GM23338 (cell line): Measurements from ENCODE around the gene HTT. TPM values are rescaled to one million over a fixed set of nuclear protein-coding genes. Genes with fewer than 3 reads are reported as not detected.

Source experiments
- ATAC-seq: fragments of 200-7000 bp; cut with Tn5 transposase; 3 replicates; pipeline ENCODE4 v1.9.1; 2020
- DNase-seq: peaks from one replicate; pipeline ENCODE4 v3.0.0-alpha.2; 2015; ENCODE audit warnings: low spot score
- H2AFZ ChIP-seq: fragments of 200-600 bp; sonication (generic); 2 replicates; pipeline ENCODE4 v1.8.0; 2016; ENCODE audit warnings: antibody characterized with exemption, mild to moderate bottlenecking, moderate library complexity
- H3F3A ChIP-seq: fragments of 200-600 bp; sonication (generic); replicated peaks from 2 replicates; pipeline ENCODE4 v1.8.0; 2017; ENCODE audit warnings: antibody characterized with exemption, mixed run types, low read depth
- H3K27ac ChIP-seq: fragments of 200-600 bp; sonication (generic); 2 replicates; pipeline ENCODE4 v1.6.1; 2016; ENCODE audit warnings: low read depth
- H3K27me3 ChIP-seq: fragments of 200-600 bp; sonication (generic); 2 replicates; pipeline ENCODE4 v1.8.0; 2016; ENCODE audit warnings: mild to moderate bottlenecking, mixed run types, moderate library complexity; ENCODE audit not compliant: insufficient read depth
- H3K36me3 ChIP-seq: fragments of 200-600 bp; sonication (generic); 2 replicates; pipeline ENCODE4 v1.8.0; 2016; ENCODE audit warnings: mild to moderate bottlenecking; ENCODE audit not compliant: insufficient read depth
- H3K4me1 ChIP-seq: fragments of 200-600 bp; sonication (generic); 2 replicates; pipeline ENCODE4 v1.8.0; 2016; ENCODE audit warnings: mild to moderate bottlenecking, moderate library complexity; ENCODE audit not compliant: insufficient read depth
- H3K4me2 ChIP-seq: fragments of 200-600 bp; sonication (generic); 2 replicates; pipeline ENCODE4 v1.7.1; 2017; ENCODE audit warnings: mixed run types
- H3K4me3 ChIP-seq: fragments of 200-600 bp; sonication (generic); 2 replicates; pipeline ENCODE4 v1.6.1; 2016; ENCODE audit warnings: mixed run types
- H3K79me2 ChIP-seq: fragments of 200-600 bp; sonication (generic); replicated peaks from 2 replicates; pipeline ENCODE4 v1.8.0; 2017; ENCODE audit warnings: mild to moderate bottlenecking; ENCODE audit not compliant: insufficient read depth
- H3K9me2 ChIP-seq: fragments of 200-600 bp; sonication (generic); 2 replicates; pipeline ENCODE4 v1.8.0; 2017; ENCODE audit not compliant: insufficient read depth
- H4K20me1 ChIP-seq: fragments of 200-600 bp; sonication (generic); replicated peaks from 2 replicates; pipeline ENCODE4 v1.8.0; 2017; ENCODE audit warnings: mild to moderate bottlenecking; ENCODE audit not compliant: insufficient read depth
- H3K27ac Mint-ChIP-seq: 2 replicates; pipeline ENCODE4 v1.8.0; 2020; ENCODE audit warnings: inconsistent platforms, mild to moderate bottlenecking, moderate library complexity, mixed read lengths
- H3K27me3 Mint-ChIP-seq: 3 replicates; pipeline ENCODE4 v1.8.0; 2022; ENCODE audit warnings: low read depth, mild to moderate bottlenecking, moderate library complexity, mixed read lengths, inconsistent platforms; ENCODE audit not compliant: insufficient read depth, poor library complexity
- H3K36me3 Mint-ChIP-seq: 3 replicates; pipeline ENCODE4 v1.8.0; 2021; ENCODE audit warnings: low read depth, mild to moderate bottlenecking, inconsistent platforms, moderate library complexity, mixed read lengths
- H3K4me1 Mint-ChIP-seq: 3 replicates; pipeline ENCODE4 v1.8.0; 2020; ENCODE audit warnings: mild to moderate bottlenecking, inconsistent platforms, mixed read lengths
- H3K4me3 Mint-ChIP-seq: 3 replicates; pipeline ENCODE4 v1.8.0; 2021; ENCODE audit warnings: moderate library complexity, mild to moderate bottlenecking, inconsistent platforms, mixed read lengths
- H3K9me3 Mint-ChIP-seq: 3 replicates; pipeline ENCODE4 v1.8.0; 2020; ENCODE audit warnings: moderate library complexity, mild to moderate bottlenecking, inconsistent platforms, mixed read lengths
- CREB1 ChIP-seq: fragments of 250-450 bp; sonication (Bioruptor Pico); IDR thresholded peaks from 2 replicates; pipeline ENCODE4 v1.5.0; 2020; ENCODE audit warnings: low read depth, mild to moderate bottlenecking, moderate library complexity
- ETS1 ChIP-seq: IDR thresholded peaks from 2 replicates; pipeline ENCODE4 v1.6.1; 2016; ENCODE audit warnings: antibody characterized with exemption
- EZH2phosphoT487 ChIP-seq: fragments of 200-600 bp; sonication (generic); IDR thresholded peaks from one replicate; pipeline ENCODE4 v1.8.1; 2018; ENCODE audit warnings: antibody characterized with exemption; ENCODE audit not compliant: unreplicated experiment
- JUNB ChIP-seq: IDR thresholded peaks from one replicate; pipeline ENCODE4 v1.6.1; 2016; ENCODE audit warnings: antibody characterized with exemption; ENCODE audit not compliant: unreplicated experiment
- NANOG ChIP-seq: IDR thresholded peaks from 2 replicates; pipeline ENCODE4 v1.6.1; 2016; ENCODE audit warnings: antibody characterized with exemption, borderline replicate concordance
- POLR2AphosphoS5 ChIP-seq: IDR thresholded peaks from 2 replicates; pipeline ENCODE4 v1.6.1; 2016; ENCODE audit warnings: antibody characterized with exemption, low read depth
- ZNF114 ChIP-seq: fragments of 250-450 bp; sonication (Bioruptor Pico); IDR thresholded peaks from 2 replicates; pipeline ENCODE4 v1.5.0; 2020; ENCODE audit warnings: mild to moderate bottlenecking, moderate library complexity
- polyA plus RNA-seq: library from polyadenylated mRNA; unstranded; fragments of >200 nt; fragmentation: Nextera tagmentation; extraction: Ambion mirVana; gene quantifications from 2 replicates; pipeline ENCODE4 v1.2.1, GENCODE V29; 2016
- total RNA-seq: library from RNA; depleted of rRNA; stranded (reverse); fragments of >200 nt; shearing (Covaris generic); gene quantifications from 2 replicates; pipeline ENCODE4 v1.2.3, GENCODE V29; 2014
- TF ChIP-seq, protein P1 (sequence below), 2 experiments: fragments of 200-600 bp in 1 of 2; sonication (generic) in 1 of 2; conservative IDR thresholded peaks; 2 replicates each; pipeline versions ENCODE4 v1.5.1 to v1.6.1; 2016 to 2017; ENCODE audit warnings: antibody characterized with exemption in 2 of 2, low read depth in 2 of 2, mild to moderate bottlenecking in 2 of 2, moderate library complexity in 1 of 2
- TF ChIP-seq, protein P2 (sequence below): fragments of 250-450 bp; sonication (Bioruptor Pico); IDR thresholded peaks from 2 replicates; pipeline ENCODE4 v1.5.0; 2020; ENCODE audit warnings: mild to moderate bottlenecking, moderate library complexity

HTT gene
- total and polyA plus RNA-seq, 2 experiments from 2014 or later: 26.6 to 67.7 TPM

- no peaks in the 10 kb centered on the region for H3K79me2 ChIP-seq
- H3K27me3 Mint-ChIP-seq: peaks cover 7% of the 10 kb centered on the region
Observed at GRCh38 chr4:3029464-3029863, 45.0 kb upstream of the HTT start.

More at GRCh38 chr4:3029464-3029863, 45.0 kb upstream of the HTT start:
- H3K4me2 ChIP-seq: no peak overlapping the region
- no peaks in the 10 kb centered on the region; the same call in 2 of the 3 replicates for H3K4me1 Mint-ChIP-seq
- no peaks in the 10 kb centered on the region for H3K36me3 Mint-ChIP-seq
- H3K27ac Mint-ChIP-seq: no peak overlapping the region
- H3K9me2 ChIP-seq: no peaks in the 10 kb centered on the region
- no peak overlapping the region for H3K4me3 ChIP-seq
- H3K4me3 Mint-ChIP-seq: no peak overlapping the region
- no peaks in the 10 kb centered on the region for H3F3A ChIP-seq
- no peak overlapping the region for H3K27ac ChIP-seq
- DNase-seq: no peak
- no peaks in the 10 kb centered on the region for H3K36me3 ChIP-seq
- no peaks in the 10 kb centered on the region for H3K4me1 ChIP-seq
- H2AFZ ChIP-seq: no peak overlapping the region
- H3K9me3 Mint-ChIP-seq: no peaks in the 10 kb centered on the region
- H3K27me3 ChIP-seq: no peaks in the 10 kb centered on the region
- no peak for TF ChIP-seq NANOG
- no peak for TF ChIP-seq ZNF114 (CRISPR knock-in tag)
- TF ChIP-seq POLR2AphosphoS5: no peak
- no peak for TF ChIP-seq JUNB
- TF ChIP-seq ETS1: no peak
- no peak for TF ChIP-seq EZH2phosphoT487
- no peak for TF ChIP-seq CREB1 (CRISPR knock-in tag)
- TF ChIP-seq, protein P1, sequence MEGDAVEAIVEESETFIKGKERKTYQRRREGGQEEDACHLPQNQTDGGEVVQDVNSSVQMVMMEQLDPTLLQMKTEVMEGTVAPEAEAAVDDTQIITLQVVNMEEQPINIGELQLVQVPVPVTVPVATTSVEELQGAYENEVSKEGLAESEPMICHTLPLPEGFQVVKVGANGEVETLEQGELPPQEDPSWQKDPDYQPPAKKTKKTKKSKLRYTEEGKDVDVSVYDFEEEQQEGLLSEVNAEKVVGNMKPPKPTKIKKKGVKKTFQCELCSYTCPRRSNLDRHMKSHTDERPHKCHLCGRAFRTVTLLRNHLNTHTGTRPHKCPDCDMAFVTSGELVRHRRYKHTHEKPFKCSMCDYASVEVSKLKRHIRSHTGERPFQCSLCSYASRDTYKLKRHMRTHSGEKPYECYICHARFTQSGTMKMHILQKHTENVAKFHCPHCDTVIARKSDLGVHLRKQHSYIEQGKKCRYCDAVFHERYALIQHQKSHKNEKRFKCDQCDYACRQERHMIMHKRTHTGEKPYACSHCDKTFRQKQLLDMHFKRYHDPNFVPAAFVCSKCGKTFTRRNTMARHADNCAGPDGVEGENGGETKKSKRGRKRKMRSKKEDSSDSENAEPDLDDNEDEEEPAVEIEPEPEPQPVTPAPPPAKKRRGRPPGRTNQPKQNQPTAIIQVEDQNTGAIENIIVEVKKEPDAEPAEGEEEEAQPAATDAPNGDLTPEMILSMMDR (conservative IDR thresholded peaks at IDR 0.05; ENCODE audit: low read depth in 2 of 2): no peak
- TF ChIP-seq, protein P2, sequence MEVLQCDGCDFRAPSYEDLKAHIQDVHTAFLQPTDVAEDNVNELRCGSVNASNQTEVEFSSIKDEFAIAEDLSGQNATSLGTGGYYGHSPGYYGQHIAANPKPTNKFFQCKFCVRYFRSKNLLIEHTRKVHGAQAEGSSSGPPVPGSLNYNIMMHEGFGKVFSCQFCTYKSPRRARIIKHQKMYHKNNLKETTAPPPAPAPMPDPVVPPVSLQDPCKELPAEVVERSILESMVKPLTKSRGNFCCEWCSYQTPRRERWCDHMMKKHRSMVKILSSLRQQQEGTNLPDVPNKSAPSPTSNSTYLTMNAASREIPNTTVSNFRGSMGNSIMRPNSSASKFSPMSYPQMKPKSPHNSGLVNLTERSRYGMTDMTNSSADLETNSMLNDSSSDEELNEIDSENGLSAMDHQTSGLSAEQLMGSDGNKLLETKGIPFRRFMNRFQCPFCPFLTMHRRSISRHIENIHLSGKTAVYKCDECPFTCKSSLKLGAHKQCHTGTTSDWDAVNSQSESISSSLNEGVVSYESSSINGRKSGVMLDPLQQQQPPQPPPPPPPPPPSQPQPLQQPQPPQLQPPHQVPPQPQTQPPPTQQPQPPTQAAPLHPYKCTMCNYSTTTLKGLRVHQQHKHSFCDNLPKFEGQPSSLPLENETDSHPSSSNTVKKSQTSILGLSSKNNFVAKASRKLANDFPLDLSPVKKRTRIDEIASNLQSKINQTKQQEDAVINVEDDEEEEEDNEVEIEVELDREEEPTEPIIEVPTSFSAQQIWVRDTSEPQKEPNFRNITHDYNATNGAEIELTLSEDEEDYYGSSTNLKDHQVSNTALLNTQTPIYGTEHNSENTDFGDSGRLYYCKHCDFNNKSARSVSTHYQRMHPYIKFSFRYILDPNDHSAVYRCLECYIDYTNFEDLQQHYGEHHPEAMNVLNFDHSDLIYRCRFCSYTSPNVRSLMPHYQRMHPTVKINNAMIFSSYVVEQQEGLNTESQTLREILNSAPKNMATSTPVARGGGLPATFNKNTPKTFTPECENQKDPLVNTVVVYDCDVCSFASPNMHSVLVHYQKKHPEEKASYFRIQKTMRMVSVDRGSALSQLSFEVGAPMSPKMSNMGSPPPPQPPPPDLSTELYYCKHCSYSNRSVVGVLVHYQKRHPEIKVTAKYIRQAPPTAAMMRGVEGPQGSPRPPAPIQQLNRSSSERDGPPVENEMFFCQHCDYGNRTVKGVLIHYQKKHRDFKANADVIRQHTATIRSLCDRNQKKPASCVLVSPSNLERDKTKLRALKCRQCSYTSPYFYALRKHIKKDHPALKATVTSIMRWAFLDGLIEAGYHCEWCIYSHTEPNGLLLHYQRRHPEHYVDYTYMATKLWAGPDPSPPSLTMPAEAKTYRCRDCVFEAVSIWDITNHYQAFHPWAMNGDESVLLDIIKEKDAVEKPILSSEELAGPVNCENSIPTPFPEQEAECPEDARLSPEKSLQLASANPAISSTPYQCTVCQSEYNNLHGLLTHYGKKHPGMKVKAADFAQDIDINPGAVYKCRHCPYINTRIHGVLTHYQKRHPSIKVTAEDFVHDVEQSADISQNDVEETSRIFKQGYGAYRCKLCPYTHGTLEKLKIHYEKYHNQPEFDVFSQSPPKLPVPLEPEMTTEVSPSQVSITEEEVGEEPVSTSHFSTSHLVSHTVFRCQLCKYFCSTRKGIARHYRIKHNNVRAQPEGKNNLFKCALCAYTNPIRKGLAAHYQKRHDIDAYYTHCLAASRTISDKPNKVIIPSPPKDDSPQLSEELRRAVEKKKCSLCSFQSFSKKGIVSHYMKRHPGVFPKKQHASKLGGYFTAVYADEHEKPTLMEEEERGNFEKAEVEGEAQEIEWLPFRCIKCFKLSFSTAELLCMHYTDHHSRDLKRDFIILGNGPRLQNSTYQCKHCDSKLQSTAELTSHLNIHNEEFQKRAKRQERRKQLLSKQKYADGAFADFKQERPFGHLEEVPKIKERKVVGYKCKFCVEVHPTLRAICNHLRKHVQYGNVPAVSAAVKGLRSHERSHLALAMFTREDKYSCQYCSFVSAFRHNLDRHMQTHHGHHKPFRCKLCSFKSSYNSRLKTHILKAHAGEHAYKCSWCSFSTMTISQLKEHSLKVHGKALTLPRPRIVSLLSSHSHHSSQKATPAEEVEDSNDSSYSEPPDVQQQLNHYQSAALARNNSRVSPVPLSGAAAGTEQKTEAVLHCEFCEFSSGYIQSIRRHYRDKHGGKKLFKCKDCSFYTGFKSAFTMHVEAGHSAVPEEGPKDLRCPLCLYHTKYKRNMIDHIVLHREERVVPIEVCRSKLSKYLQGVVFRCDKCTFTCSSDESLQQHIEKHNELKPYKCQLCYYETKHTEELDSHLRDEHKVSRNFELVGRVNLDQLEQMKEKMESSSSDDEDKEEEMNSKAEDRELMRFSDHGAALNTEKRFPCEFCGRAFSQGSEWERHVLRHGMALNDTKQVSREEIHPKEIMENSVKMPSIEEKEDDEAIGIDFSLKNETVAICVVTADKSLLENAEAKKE (CRISPR knock-in tag): no peak
- H4K20me1 ChIP-seq: no peaks in the 10 kb centered on the region; the same call in 1 of the 2 replicates
- ATAC-seq: no peak
